ENCODE results near the gene SCP2.

DNA sequence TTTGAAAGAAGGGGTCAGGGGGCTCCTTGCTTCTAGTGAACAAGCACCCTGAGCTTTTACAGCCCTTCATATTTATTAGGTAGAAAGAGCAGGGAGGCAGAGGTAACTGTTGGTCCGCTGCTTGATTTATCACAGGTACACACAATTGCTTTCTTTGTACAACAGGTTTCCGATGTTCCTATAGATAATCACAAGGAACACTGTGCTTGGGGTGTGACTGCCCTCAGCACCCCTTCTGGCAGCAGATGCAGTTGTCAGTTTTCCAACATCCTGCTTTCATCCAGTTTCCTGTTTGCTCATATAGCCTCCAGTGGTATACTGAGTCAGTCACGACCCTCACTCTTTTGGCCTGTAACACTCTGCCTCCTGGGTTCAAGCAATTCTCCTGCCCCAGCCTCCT is 40.6 kb downstream of the SCP2 start:
- TF ChIP-seq RAD21 (conservative IDR thresholded peaks at IDR 0.05 in 1 of 2, IDR thresholded peaks at IDR 0.05 in 1 of 2) (no peak), PHF8 (IDR thresholded peaks at IDR 0.05; ENCODE audit: borderline replicate concordance, low read depth) (no peak)
